ENCODE data around the gene CERS1. TPM values are rescaled to one million over a fixed set of nuclear protein-coding genes. Genes with fewer than 3 reads are reported as not detected.

The CERS1 gene
- total RNA-seq, 1 donor from 2014 or later: not detected

GRCh38 chr19:18828786-18829185, 67.2 kb downstream of the CERS1 start:
- intact Hi-C loops (cut with DNase I): no loop called here
- Histone ChIP-seq H3K4me1 (peaks cover 16% of the 10 kb centered on the region), H3K27me3 (ENCODE audit: low read depth) (no peaks in the 10 kb centered on the region), H3K36me3 (no peaks in the 10 kb centered on the region), H3K4me3 (no peak overlapping the region), H3K9me3 (no peaks in the 10 kb centered on the region), H3K27ac (no peak overlapping the region)
- TF ChIP-seq CTCF (IDR thresholded peaks at IDR 0.05): no peak
- DNase-seq (no peak), ATAC-seq (no peak)

Other genes with a start within 250 kb of the CERS1 start
- 16.2 TPM for gene CRTC1, start 212.5 kb downstream of the CERS1 start, total RNA-seq
- gene COMP, start 104.9 kb downstream of the CERS1 start, total RNA-seq: 2.3 TPM
- 75.8 TPM for gene UPF1, start 64.2 kb downstream of the CERS1 start, total RNA-seq
- 145 TPM for gene COPE, start 23.2 kb upstream of the CERS1 start, total RNA-seq
- 32.2 TPM for gene DDX49, start 23.6 kb upstream of the CERS1 start, total RNA-seq
- gene HOMER3, start 45.1 kb upstream of the CERS1 start, total RNA-seq: 20.5 TPM
- 72.6 TPM for gene SUGP2, start 137.4 kb upstream of the CERS1 start, total RNA-seq
- gene ARMC6, start 137.4 kb upstream of the CERS1 start, total RNA-seq: 20.2 TPM
- gene SLC25A42, start 167.8 kb upstream of the CERS1 start, total RNA-seq: 16.3 TPM
- gene TMEM161A, start 242.3 kb upstream of the CERS1 start, total RNA-seq: 28.1 TPM